Measurements from ENCODE around the gene PTPRM. TPM values are rescaled to one million over a fixed set of nuclear protein-coding genes. Genes with fewer than 3 reads are reported as not detected.
A peak's percentile ranks its signal among the peaks of the same experiment; 100 is the strongest.

PTPRM gene
- polyA plus RNA-seq, 1 of the 3 experiments (the other 2 are of a cell fraction): 16.0 TPM

GRCh38 chr18:8264116-8264515, 697.0 kb downstream of the PTPRM start (continued):
- TF ChIP-seq REST (IDR thresholded peaks at IDR 0.05; ENCODE audit: low read depth, low read length): no peak
- TF ChIP-seq TEAD4 (IDR thresholded peaks at IDR 0.05; ENCODE audit: borderline replicate concordance, insufficient read depth): no peak

- CTCF ChIA-PET: interaction anchor here (1.0 to 1.4 kb wide), 2 partner anchors 124 to 475 kb away, joined by 3 to 4 read pairs; no protein-coding TSS in a partner anchor
- peak; percentile 57 for DNase-seq
These were observed 697.8 kb downstream of the PTPRM start for GRCh38 chr18:8264861-8265411.

More at GRCh38 chr18:8264861-8265411, 697.8 kb downstream of the PTPRM start:
- H3K4me3 ChIP-seq (ENCODE audit: low read depth in 2 of 2, low read length in 1 of 2): no peak overlapping the region
- H3K9ac ChIP-seq: no peak overlapping the region
- no peaks in the 10 kb centered on the region for H3K27me3 ChIP-seq (ENCODE audit: insufficient read depth)
- H3K9me2 ChIP-seq: no peaks in the 10 kb centered on the region
- POLR2A ChIA-PET: no interaction called here
- no peaks in the 10 kb centered on the region for H3K79me2 ChIP-seq (ENCODE audit: insufficient read depth)
- no peak overlapping the region for H3K4me2 ChIP-seq
- H3K9me3 ChIP-seq: no peaks in the 10 kb centered on the region
- H3K36me3 ChIP-seq (replicated peaks in 1 of 2; ENCODE audit: control insufficient read depth in 1 of 2, insufficient read depth in 2 of 2, low read length in 1 of 2): no peaks in the 10 kb centered on the region
- TF ChIP-seq RAD21 (IDR thresholded peaks at IDR 0.05; ENCODE audit: low read length) (peak; percentile 36; the same call in 1 of the 2 replicates), FOXJ3 (CRISPR knock-in tag; IDR thresholded peaks at IDR 0.05) (peak; percentile 36; the same call in 1 of the 2 replicates), CHD2 (IDR thresholded peaks at IDR 0.05; ENCODE audit: low read length, partially characterized antibody) (peak; percentile 58), YY1 (IDR thresholded peaks at IDR 0.05; ENCODE audit: low read depth) (no peak), SIN3A (IDR thresholded peaks at IDR 0.05; ENCODE audit: borderline replicate concordance, low read depth, low read length) (no peak), IRF3 (IDR thresholded peaks at IDR 0.05; ENCODE audit: low read depth, low read length) (no peak), TEAD4 (IDR thresholded peaks at IDR 0.05; ENCODE audit: borderline replicate concordance, insufficient read depth) (no peak), GATA2 (CRISPR knock-in tag; IDR thresholded peaks at IDR 0.05) (0 out of 2 replicates have a peak, but pooled peaks have one; percentile 22), RCOR1 (IDR thresholded peaks at IDR 0.05; ENCODE audit: low read length) (peak; percentile 87), EP300 (IDR thresholded peaks at IDR 0.05; ENCODE audit: borderline replicate concordance in 1 of 2, low read depth in 1 of 2, low read length in 1 of 2) (peak in 1 of 2 experiments; percentile 91; a peak in 2 of 4 replicates), GABPA (IDR thresholded peaks at IDR 0.05; ENCODE audit: low read depth) (no peak), SMC3 (IDR thresholded peaks at IDR 0.05; ENCODE audit: low read depth, low read length) (peak; percentile 10; the same call in 1 of the 2 replicates), POLR2AphosphoS5 (IDR thresholded peaks at IDR 0.05; ENCODE audit: low read depth, low read length) (no peak)
- H4K20me1 ChIP-seq (ENCODE audit: insufficient read depth): no peaks in the 10 kb centered on the region
- no peak overlapping the region for H2AFZ ChIP-seq (ENCODE audit: low read depth)
- WGBS (ENCODE audit: low lambda C conversion rate): 27% methylated on average over 6 of the region's 6 CpGs
- H3K4me1 ChIP-seq (ENCODE audit: control insufficient read depth in 1 of 2, insufficient read depth in 2 of 2, low read depth in 1 of 2, low read length in 1 of 2): peaks cover 0 to 50% of the 10 kb centered on the region in 2 experiments; a peak in 2 of 4 replicates
- H3K27ac ChIP-seq (ENCODE audit: low read depth in 2 of 2, low read length in 1 of 2): peak overlapping the region in 1 of 2 experiments; percentile 91; a peak in 2 of 4 replicates
- no peaks in the 10 kb centered on the region for H3F3A ChIP-seq (replicated peaks; ENCODE audit: insufficient read depth)
